ENCODE data around the gene AP3S2.

Gene AP3S2

GRCh38 chr15:89814112-89814742 is 79.6 kb downstream of the AP3S2 start:
- FAIRE-seq = no peak
- TF ChIP-seq POLR2A (IDR thresholded peaks at IDR 0.05; ENCODE audit: low read depth, low read length) = no peak
- no peak for DNase-seq (ENCODE audit: insufficient read length, low spot score)

- FAIRE-seq (no peak), DNase-seq (ENCODE audit: insufficient read length, low spot score) (no peak)
- TF ChIP-seq POLR2A (IDR thresholded peaks at IDR 0.05; ENCODE audit: low read depth, low read length) = no peak
Observed at GRCh38 chr15:89813381-89814111, 80.2 kb downstream of the AP3S2 start.

GRCh38 chr15:89812847-89813320 is 80.9 kb downstream of the AP3S2 start:
- TF ChIP-seq POLR2A (IDR thresholded peaks at IDR 0.05; ENCODE audit: low read depth, low read length) = no peak
- DNase-seq (ENCODE audit: insufficient read length, low spot score) (no peak), FAIRE-seq (no peak)

GRCh38 chr15:89812011-89812846 is 81.6 kb downstream of the AP3S2 start:
- FAIRE-seq (no peak), DNase-seq (ENCODE audit: insufficient read length, low spot score) (peak; percentile 89)
- TF ChIP-seq POLR2A (IDR thresholded peaks at IDR 0.05; ENCODE audit: low read depth, low read length) = no peak

- no peak for FAIRE-seq
Observed at GRCh38 chr15:89810837-89811236, 83.0 kb downstream of the AP3S2 start.

GRCh38 chr15:89809787-89810148 is 84.0 kb downstream of the AP3S2 start:
- no peak for FAIRE-seq
- no peak for DNase-seq (ENCODE audit: insufficient read length, low spot score)
- no peak for TF ChIP-seq POLR2A (IDR thresholded peaks at IDR 0.05; ENCODE audit: low read depth, low read length)

More at GRCh38 chr15:89810837-89811236, 83.0 kb downstream of the AP3S2 start:
- DNase-seq (ENCODE audit: insufficient read length, low spot score) = no peak
- TF ChIP-seq POLR2A (IDR thresholded peaks at IDR 0.05; ENCODE audit: low read depth, low read length) = no peak

GRCh38 chr15:89809093-89809786 is 84.6 kb downstream of the AP3S2 start:
- FAIRE-seq (no peak), DNase-seq (ENCODE audit: insufficient read length, low spot score) (no peak)
- no peak for TF ChIP-seq POLR2A (IDR thresholded peaks at IDR 0.05; ENCODE audit: low read depth, low read length)

- FAIRE-seq (no peak), DNase-seq (ENCODE audit: insufficient read length, low spot score) (no peak)
- TF ChIP-seq POLR2A (IDR thresholded peaks at IDR 0.05; ENCODE audit: low read depth, low read length) = no peak
Observed at GRCh38 chr15:89808160-89808870, 85.5 kb downstream of the AP3S2 start.

- TF ChIP-seq POLR2A (IDR thresholded peaks at IDR 0.05; ENCODE audit: low read depth, low read length) = no peak
- DNase-seq (ENCODE audit: insufficient read length, low spot score) (no peak), FAIRE-seq (no peak)
Observed at GRCh38 chr15:89807689-89808088, 86.1 kb downstream of the AP3S2 start.

- no peak for DNase-seq (ENCODE audit: insufficient read length, low spot score)
- TF ChIP-seq POLR2A (IDR thresholded peaks at IDR 0.05; ENCODE audit: low read depth, low read length) = no peak
- no peak for FAIRE-seq
Observed at GRCh38 chr15:89806559-89807550, 86.9 kb downstream of the AP3S2 start.

GRCh38 chr15:89806210-89806558 is 87.6 kb downstream of the AP3S2 start:
- FAIRE-seq = no peak
- no peak for DNase-seq (ENCODE audit: insufficient read length, low spot score)
- TF ChIP-seq POLR2A (IDR thresholded peaks at IDR 0.05; ENCODE audit: low read depth, low read length) = no peak

Measured in H54 (cell line).